Measurements from ENCODE around the gene CDH16.
"Not testable (repeated sequence)": the region's sequence is repeated elsewhere in the genome, so short reads cannot be mapped to it uniquely, and the experiment has no call there.

Gene CDH16

GRCh38 chr16:66935314-66936011 lies 16.8 kb upstream of the CDH16 start, which contains the start of gene CES2 (continued):
- TF ChIP-seq ZNF280D (tag by site-specific recombination; IDR thresholded peaks at IDR 0.05) (no peak), SP2 (tag by site-specific recombination; IDR thresholded peaks at IDR 0.05) (0 out of 2 replicates have a peak, but pooled peaks have one; percentile 19), ZSCAN30 (tag by site-specific recombination; IDR thresholded peaks at IDR 0.05) (no peak), ZNF302 (tag by site-specific recombination; IDR thresholded peaks at IDR 0.05; ENCODE audit: low read depth) (no peak), ZNF266 (tag by site-specific recombination; IDR thresholded peaks at IDR 0.05; ENCODE audit: low read depth) (no peak), GLIS1 (tag by site-specific recombination; IDR thresholded peaks at IDR 0.05) (no peak), KLF9 (tag by site-specific recombination; IDR thresholded peaks at IDR 0.05; ENCODE audit: low read depth) (peak; percentile 76), GLI2 (tag by site-specific recombination; IDR thresholded peaks at IDR 0.05; ENCODE audit: borderline replicate concordance, low read depth) (no peak)
- TF ChIP-seq, protein P1, sequence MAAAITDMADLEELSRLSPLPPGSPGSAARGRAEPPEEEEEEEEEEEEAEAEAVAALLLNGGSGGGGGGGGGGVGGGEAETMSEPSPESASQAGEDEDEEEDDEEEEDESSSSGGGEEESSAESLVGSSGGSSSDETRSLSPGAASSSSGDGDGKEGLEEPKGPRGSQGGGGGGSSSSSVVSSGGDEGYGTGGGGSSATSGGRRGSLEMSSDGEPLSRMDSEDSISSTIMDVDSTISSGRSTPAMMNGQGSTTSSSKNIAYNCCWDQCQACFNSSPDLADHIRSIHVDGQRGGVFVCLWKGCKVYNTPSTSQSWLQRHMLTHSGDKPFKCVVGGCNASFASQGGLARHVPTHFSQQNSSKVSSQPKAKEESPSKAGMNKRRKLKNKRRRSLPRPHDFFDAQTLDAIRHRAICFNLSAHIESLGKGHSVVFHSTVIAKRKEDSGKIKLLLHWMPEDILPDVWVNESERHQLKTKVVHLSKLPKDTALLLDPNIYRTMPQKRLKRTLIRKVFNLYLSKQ (tag by site-specific recombination; IDR thresholded peaks at IDR 0.05; ENCODE audit: borderline replicate concordance) = no peak
- TF ChIP-seq, protein P2, sequence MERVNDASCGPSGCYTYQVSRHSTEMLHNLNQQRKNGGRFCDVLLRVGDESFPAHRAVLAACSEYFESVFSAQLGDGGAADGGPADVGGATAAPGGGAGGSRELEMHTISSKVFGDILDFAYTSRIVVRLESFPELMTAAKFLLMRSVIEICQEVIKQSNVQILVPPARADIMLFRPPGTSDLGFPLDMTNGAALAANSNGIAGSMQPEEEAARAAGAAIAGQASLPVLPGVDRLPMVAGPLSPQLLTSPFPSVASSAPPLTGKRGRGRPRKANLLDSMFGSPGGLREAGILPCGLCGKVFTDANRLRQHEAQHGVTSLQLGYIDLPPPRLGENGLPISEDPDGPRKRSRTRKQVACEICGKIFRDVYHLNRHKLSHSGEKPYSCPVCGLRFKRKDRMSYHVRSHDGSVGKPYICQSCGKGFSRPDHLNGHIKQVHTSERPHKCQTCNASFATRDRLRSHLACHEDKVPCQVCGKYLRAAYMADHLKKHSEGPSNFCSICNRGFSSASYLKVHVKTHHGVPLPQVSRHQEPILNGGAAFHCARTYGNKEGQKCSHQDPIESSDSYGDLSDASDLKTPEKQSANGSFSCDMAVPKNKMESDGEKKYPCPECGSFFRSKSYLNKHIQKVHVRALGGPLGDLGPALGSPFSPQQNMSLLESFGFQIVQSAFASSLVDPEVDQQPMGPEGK (tag by site-specific recombination; IDR thresholded peaks at IDR 0.05) = no peak

GRCh38 chr16:66934839-66935313 lies 16.2 kb upstream of the CDH16 start:
- POLR2A ChIA-PET = not testable (repeated sequence)
- peaks cover 4 to 46% of the 10 kb centered on the region in 2 experiments; a peak in 2 of 3 replicates for H3K36me3 ChIP-seq (ENCODE audit: control insufficient read depth in 2 of 2, insufficient read depth in 1 of 2, low read length in 2 of 2)

GRCh38 chr16:66934138-66934838 lies 15.6 kb upstream of the CDH16 start, which contains the start of gene CIAO2B:
TSS of gene CIAO2B (minus strand) at chr16:66934402. CDS start at chr16:66934364, 38 bp downstream.
- ChIA-PET CTCF (interaction anchor here (1.0 to 2.4 kb wide), 3 partner anchors 13 to 39 kb away, joined by 4 to 20 read pairs (median 4); partner anchors contain the start of gene CES3), POLR2A (interaction anchor here (0.6 to 1.0 kb wide), 4 partner anchors 24 to 60 kb away, joined by 3 to 10 read pairs (median 4); partner anchors contain the start of gene PDP2)
- Histone ChIP-seq H3K4me3 (ENCODE audit: low read depth, low read length) (peak within 1 kb of the TSS; percentile 83), H3K27ac (ENCODE audit: extremely low read depth, low read depth, low read length) (peak within 1 kb of the TSS; percentile 72), H3K4me1 (ENCODE audit: control insufficient read depth, insufficient read depth, low read length) (peaks cover 2% of the 10 kb centered on the region; the same call in 1 of the 2 replicates), H3K9me3 (ENCODE audit: control insufficient read depth, insufficient read depth, low read depth, low read length) (no peaks in the 10 kb centered on the region), H3K36me3 (ENCODE audit: control insufficient read depth in 2 of 2, insufficient read depth in 1 of 2, low read length in 2 of 2) (peaks cover 4 to 40% of the 10 kb centered on the region in 2 experiments; a peak in 2 of 3 replicates)
- TF ChIP-seq ZNF449 (tag by site-specific recombination; IDR thresholded peaks at IDR 0.05) (0 out of 2 replicates have a peak, but pooled peaks have one; percentile 25), ZNF600 (tag by site-specific recombination; IDR thresholded peaks at IDR 0.05) (peak; percentile 46; the same call in 1 of the 2 replicates), ZIC2 (tag by site-specific recombination; IDR thresholded peaks at IDR 0.05) (peak; percentile 97), ZNF239 (tag by site-specific recombination; IDR thresholded peaks at IDR 0.05) (no peak), ZNF664 (tag by site-specific recombination; IDR thresholded peaks at IDR 0.05) (no peak), ZNF133 (tag by site-specific recombination; IDR thresholded peaks at IDR 0.05) (no peak), SP2 (tag by site-specific recombination; IDR thresholded peaks at IDR 0.05) (peak; percentile 77), TRIM28 (IDR thresholded peaks at IDR 0.05; ENCODE audit: borderline replicate concordance, low read length) (no peak), ZNF548 (tag by site-specific recombination; IDR thresholded peaks at IDR 0.05) (no peak), KLF9 (tag by site-specific recombination; IDR thresholded peaks at IDR 0.05; ENCODE audit: low read depth) (peak; percentile 99)
- TF ChIP-seq, protein P3, sequence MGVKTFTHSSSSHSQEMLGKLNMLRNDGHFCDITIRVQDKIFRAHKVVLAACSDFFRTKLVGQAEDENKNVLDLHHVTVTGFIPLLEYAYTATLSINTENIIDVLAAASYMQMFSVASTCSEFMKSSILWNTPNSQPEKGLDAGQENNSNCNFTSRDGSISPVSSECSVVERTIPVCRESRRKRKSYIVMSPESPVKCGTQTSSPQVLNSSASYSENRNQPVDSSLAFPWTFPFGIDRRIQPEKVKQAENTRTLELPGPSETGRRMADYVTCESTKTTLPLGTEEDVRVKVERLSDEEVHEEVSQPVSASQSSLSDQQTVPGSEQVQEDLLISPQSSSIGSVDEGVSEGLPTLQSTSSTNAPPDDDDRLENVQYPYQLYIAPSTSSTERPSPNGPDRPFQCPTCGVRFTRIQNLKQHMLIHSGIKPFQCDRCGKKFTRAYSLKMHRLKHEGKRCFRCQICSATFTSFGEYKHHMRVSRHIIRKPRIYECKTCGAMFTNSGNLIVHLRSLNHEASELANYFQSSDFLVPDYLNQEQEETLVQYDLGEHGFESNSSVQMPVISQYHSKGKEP (tag by site-specific recombination; IDR thresholded peaks at IDR 0.05) = no peak

More at GRCh38 chr16:66934839-66935313, 16.2 kb upstream of the CDH16 start:
- TF ChIP-seq GLIS2 (tag by site-specific recombination; IDR thresholded peaks at IDR 0.05) = peak; percentile 34; the same call in 1 of the 2 replicates
- 0 out of 2 replicates have a peak, but pooled peaks have one; percentile 3 for TF ChIP-seq ZBTB20 (tag by site-specific recombination; IDR thresholded peaks at IDR 0.05)
- TF ChIP-seq ZNF335 (tag by site-specific recombination; conservative IDR thresholded peaks at IDR 0.05) = peak; percentile 43; the same call in 1 of the 2 replicates
- H3K4me3 ChIP-seq (ENCODE audit: low read depth, low read length) = peak overlapping the region; percentile 83
- H3K4me1 ChIP-seq (ENCODE audit: control insufficient read depth, insufficient read depth, low read length); H3K9me3 ChIP-seq (ENCODE audit: control insufficient read depth, insufficient read depth, low read depth, low read length): not testable (repeated sequence)
- peak overlapping the region; percentile 72 for H3K27ac ChIP-seq (ENCODE audit: extremely low read depth, low read depth, low read length)
- CTCF ChIA-PET = interaction anchor here (1.0 to 2.4 kb wide), 2 partner anchors 13 to 39 kb away, joined by 4 to 20 read pairs; no protein-coding TSS in a partner anchor

Data from HEK293 (cell line).